ENCODE data around the gene SND1.

SND1 gene

DNA sequence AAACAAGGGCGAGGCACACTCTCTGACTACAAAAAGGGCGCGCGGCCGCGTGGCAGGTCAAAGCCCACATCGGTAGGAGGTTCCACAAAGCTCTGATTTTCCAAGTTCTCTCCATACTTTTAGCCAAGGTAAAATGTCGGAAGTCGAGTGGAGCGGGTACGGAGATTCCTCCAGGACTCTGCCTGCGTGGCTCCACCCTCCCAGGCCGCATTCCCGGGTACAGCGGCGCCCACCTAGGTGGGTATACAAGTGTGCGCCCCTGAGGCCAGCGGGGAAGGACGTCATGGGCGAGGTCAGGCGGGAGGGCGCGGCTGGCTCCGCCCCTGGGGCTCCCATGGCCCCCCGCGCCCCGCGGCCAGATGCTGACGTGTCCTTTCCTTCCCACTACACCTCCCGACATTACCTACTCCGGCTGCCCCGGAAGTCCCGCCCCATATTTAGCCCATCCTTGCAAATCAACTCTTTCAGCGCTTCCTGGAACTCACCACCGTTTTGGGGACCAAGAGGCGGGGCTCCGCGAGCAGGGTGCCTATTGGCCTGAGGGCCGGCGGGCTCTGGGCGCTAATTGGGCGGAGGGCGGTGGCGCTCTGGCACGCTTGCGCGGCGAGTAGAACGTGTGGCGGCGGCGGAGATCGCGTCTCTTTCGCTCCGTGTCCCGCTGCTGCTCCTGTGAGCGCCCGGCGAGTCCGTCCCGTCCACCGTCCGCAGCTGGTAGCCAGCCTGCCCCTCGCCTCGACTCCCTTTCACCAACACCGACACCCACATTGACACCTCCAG lies at the start of gene SND1:
Gene SND1 (plus strand): TSS at position 639 of the 777 bp plus-strand sequence. CDS start 180 bp downstream, outside the sequence.
- peak; percentile 97 for DNase-seq

DNA sequence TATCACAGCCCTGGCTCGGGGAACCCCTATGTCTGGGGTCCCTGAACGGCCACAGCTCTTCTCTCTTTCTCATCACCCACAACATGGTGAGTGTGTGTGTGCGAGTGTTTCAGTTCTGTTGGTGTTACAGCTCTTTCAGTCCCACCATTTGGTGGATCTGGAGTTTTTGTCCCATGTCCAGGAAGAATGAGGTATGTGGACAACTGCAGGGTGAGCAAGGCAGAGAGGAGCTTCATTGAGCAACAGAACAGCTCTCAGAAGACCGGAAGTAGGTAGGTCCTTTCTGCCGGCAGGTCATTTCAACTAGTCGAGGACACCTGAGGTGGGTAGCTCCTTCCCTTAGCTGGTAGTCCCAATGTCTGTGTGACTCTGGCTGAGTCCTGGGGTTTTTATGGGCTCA lies 43.5 kb upstream of the SND1 start:
- no peak for DNase-seq

DNA sequence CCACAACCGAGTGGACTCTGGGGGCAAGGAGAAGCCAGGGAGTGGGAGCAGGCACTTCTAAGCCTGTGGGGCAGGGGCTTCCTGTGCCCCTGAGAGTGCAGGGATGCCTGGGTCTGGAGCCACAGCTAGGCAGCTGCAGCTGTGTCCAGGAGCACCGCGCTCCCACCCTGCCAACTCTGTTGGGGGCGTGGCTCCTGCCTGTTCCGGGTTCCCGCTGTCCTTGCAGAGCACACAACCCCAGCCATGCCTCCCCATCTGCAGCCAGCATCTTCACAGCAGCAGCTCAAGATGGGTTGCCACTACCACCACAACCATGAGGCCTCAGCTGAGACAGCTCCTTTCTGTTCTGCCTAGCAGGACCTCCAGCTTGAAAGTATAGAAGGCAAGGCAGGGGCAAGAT lies 42.7 kb upstream of the SND1 start:
- DNase-seq: no peak

DNA sequence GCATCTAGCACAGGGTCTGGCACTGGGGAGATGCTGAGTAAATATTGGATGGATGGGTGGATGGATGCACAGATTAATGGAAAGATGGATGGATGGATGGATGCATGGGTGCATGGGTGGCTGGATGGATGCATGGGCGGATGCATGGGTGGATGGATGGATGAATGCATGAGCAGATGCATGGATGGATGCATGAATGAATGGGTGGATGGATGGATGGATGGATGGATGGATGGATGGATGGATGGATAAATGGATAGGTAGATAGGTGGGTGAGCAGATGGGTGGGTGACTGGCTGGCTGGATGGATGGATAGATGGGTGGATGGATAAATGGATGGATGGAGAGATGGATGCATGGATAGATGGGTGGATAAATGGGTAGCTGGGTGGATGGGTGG lies 39.7 kb upstream of the SND1 start:
- no peak for DNase-seq

DNA sequence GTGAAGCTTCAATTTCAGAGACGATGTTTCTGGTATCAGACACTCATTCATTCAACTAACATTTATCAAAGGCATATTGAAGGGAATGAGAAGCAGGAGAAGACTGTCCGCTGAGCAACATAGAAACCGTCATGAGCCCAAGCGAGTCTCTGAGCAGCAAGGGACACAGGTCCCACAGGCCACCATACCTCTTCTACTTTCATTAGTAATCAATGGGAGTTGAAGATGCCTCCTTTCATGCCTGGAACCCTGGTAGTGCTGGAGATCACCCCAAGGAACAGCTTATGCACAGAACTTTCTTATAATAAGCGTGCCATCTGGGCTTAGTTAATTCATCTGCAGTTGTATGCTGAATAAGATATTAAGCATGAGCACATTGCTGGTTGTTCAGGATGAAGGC lies 35.3 kb upstream of the SND1 start:
- DNase-seq: no peak

DNA sequence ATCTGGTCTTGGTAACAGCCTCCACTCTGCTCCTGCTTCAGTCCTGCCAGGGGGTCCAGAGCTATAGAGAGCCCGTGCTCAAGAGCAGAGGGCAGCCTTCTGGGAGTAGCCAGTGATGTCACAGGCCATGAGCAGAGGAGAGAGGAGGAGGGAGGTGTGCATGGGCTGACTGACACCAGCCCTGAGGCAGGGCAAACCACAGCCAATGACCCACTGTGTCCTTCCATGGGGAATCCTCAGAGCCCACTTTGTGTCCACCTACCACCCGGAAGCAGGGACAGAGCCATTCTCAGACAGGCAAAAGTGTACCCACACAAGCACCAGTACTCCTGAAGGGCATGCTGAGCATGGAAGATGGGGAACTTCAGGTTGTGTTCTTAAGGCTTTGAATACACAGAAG lies 34.0 kb upstream of the SND1 start, which contains the start of gene PAX4:
Gene PAX4 (minus strand): TSS at position 101 of the 400 bp plus-strand sequence. CDS start 2,214 bp downstream, outside the sequence.
- no peak for DNase-seq

DNA sequence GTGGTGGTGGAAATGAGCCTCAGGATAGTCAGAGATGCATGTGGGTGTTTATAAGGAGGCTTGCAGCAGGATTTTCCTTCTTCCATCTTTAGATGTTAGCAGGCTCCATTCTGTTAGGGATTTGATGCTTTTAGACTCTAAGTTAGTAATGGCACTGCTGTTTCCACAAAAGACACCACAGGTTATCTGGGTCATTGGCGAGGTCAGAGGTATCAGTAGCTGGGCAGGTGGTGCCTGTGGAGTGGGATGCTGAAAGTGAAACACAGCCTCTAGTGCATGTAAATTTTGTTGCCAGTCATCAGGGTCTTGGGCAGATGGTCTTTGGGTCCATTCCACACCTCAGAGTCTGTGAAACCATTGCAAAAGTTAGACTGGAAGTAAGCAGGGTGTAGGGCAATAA lies 33.2 kb upstream of the SND1 start:
- DNase-seq: no peak

DNA sequence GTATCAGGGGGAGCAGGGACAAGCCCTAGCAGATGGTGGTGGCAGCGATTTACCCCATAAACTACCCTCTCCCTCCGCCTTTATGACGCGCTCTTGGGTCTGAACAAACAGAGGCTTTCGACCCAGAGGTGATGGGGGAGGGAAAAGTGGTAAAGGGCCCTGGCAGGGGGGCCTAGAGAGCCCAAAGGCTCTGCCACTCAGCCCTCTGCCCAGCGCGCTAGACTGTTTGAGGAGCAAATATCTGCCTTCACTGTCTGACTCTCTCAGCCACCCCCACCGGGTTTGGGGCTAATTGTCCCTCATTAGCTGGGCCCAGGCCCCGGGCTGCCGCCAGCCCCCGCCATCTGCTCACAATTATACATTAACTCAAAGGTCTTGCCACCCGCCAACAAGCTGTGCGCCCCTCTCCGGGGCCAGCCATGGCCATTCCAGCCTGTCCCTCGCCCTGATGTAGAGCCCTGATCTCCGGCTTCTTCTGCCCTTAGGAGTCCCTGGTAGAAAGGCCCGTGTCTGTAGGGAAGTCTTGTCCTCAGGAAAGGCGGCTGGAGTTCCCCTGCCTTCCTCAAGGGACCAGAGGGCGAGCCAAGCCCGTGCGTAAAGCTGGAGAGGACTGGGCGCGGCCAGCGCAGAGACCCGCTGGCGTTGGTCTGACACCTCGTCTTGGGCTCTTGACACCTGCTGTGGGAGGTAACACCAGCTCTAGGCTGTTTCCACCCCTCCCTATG lies 32.2 kb upstream of the SND1 start:
- DNase-seq: no peak

DNA sequence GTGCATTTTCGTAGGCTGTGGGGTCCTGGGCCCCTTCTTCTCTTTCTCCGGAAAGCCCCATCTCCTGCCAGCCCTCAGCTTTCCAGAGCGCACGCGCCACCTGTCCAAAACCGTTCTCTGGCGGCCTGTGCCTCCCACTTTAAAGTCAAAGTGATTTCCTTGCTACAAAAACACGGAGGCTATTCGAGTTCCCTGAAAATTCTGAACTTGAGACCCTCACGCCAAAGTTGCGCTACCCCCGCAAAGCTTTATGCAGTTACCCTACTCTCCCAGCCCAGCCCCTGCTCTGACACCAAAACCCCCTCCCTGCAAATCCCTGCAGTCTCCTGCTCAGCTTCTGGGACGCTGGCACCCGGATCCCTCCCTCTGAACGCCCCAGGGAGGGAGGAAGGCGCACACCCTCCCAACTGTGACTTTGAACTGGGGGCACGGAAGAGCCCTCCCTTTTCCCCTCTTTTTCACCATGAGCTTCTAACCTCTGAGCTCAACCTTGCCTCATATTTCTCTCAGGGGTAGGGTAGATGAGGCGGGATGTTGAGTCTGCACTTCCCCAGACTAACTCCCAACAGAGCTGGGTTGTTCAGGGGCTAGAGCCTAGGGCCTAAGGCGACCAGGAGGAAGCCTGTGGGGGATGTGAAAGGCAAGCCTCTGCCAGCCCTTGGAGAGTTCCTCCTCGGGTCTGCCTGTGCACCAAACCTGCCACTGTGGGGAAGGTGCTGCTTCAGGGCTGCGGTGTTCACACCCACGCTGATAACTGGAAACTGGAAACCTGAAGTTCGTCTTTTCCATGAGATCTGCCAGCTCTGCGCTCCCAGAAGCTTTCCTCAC lies 31.4 kb upstream of the SND1 start:
- DNase-seq: no peak

DNA sequence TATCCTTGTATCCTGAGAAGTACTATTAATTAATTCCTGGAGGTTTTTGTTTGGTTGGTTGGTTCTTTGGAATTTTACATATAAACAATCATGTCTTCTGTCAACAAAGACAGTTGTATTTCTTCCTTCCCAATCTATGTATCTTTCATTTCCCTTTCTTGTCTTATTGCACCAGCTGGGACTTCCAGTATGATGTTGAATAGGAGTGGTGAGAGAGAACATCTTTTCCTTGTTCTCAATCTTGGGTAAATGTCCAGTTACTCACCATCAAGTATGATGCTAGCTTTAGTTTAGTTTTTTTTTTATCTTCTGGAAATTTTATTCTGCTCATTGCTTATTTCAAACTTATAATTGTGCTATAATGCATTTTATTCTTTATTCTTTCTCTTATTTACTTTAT lies 26.7 kb upstream of the SND1 start:
- DNase-seq: no peak

DNA sequence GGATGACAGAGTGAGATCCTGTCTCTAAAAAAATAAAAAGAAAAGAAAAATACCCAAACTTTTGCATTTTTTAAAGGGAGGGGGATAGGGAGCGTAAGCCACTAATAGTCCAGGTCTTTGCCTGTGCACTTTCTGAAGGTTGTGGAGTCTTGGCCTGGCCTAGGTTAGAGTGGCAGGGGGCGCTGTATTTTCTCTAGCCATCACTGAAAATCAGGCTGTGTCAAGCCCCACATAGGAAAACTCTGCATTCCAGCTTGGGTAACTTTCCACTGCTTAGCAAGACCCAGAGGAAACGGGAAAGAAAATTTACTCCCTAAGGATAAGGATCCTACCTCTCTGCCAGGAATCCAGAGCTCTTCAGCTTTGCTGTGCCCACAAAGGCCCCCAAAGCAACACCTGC lies 23.5 kb upstream of the SND1 start:
- no peak for DNase-seq

DNA sequence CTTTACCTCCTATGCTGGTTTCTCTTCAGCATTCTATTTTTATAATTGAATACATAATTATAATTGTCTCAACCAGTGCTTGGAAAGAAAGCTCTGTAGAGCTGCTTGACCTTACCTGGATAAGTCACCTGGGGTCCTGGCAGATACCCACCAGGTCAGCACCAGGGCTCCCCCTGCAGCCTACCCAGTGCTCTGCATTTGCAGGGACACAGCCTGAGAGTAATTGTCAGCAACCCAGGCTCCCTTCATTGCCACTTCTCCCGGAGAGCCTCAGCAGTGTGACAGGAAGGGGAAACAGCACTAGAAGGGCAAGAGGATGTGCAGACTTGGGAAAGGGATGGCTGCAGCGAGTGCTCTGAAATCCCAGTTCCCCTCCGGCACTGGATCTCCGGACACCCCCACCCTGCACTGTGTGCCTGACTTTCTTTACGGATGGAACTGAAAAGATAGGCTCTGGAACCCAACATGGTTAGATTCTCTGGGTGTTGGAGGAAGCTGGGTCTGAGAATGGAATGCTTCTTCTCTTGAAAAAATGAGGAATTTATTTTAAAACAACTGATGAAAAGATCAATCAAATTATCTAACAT lies 22.6 kb upstream of the SND1 start:
- DNase-seq: no peak

DNA sequence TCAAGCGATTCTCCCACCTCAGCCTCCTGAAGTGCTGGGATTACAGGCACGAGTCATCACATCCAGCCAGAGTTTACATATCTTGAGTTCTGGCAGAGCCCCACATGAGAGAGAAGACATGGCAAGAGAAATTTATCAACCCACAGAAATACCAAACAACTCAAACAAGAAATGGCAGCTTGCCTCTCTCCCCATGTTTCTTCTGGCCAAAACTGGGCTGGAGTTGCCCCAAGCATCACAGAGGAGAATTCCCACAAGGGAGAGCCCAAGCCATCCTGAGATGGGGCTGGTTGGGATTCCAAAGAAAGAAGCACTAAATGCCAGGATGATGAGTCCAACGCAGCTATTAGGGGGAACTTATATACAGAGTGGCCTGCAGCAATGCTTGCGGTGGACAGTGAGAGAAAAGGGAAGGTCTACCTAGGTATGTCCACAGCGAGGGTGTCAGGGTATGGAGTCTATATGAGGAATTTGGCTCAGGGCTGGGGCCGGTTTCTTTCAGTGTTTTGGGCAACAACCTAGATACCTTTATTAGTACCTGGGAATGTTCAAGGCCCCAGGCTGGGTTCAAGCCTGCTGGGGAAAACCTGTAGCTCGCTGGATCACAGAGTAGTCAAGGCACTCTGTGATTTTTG lies 19.6 kb upstream of the SND1 start:
- DNase-seq: no peak

DNA sequence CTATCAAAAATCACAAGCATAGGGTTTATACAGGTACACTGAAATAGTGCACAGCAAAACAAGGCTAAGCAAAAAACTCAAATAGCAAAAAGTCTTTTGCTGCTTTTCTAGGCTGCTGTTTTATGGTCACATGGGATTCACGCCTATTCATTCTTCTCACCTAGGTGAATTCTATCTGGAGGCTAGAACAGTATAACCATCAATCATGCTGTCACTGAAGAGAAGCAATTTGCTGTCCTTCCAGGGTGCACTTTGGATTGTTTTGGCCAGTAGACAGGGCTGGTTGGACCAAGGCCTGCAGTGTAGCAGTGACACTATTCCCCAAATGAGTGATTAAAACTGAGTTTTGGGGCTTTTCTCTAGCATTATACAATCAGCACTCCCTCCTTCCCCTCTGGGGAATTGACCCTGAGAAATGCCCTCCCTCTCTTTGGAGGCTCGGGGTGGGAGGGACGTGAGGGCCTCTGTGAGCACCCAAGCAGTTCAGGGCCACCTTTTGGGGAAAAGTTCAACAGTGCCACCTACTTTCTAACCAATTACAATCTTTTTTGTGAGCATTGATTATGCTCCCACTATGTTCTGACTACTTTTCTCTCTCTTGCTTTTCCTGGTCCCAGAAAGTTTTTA lies 16.2 kb upstream of the SND1 start:
- no peak for DNase-seq

DNA sequence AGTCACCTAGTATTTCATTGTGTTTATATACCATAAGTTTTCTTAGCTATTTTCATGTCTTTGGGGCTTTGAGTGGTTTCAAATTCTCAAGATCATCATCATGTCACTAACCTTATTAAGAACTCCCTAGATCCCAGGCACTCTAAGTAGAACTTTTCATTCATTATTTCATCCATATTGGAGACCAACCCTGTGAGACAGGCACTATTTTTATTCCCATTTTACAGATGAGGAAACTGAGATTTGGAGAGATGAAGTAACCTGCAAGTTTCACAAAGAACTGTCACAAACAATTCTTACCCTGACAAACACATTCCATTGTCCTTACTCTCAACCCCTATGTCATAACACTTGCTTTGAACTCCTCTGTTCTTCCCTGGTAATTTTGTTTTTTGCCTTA lies 13.8 kb upstream of the SND1 start:
- no peak for DNase-seq

DNA sequence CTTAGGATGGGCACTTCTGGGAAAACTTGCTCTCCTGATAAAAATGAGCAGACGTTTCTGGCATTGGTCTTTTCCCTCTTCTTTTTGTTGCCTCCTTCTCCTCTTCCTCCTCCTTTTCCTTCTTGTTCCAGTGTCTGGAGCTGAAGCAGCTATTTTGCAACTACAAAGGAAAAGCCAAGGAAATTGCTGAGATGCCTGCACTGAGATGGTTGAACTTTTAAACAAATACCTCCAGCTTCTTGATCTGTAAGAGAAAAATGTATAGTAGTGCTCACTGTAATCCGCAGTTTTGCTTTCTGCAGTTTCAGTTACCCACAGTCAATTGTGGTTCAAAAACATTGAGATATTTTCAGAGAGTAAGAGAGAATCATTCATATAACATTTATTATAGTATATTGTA lies 7.5 kb upstream of the SND1 start:
- no peak for DNase-seq

DNA sequence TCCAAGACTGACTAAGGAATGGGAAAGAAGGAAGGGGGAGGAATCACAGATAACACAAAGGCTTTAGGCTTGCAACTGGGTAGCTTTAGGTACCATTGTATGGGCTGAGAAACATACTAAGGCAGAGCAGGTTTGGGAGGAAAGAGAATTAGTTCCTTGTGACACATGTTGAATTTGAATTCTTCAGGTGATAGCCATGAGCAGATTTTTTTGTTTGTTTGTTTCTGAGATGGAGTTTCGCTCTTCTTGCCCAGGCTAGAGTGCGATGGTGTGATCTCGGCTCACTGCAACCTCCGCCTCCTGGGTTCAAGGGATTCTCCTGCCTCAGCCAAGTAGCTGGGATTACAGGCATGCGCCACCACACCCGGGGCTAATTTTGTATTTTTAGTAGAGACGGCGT lies 4.4 kb upstream of the SND1 start:
- no peak for DNase-seq

DNA sequence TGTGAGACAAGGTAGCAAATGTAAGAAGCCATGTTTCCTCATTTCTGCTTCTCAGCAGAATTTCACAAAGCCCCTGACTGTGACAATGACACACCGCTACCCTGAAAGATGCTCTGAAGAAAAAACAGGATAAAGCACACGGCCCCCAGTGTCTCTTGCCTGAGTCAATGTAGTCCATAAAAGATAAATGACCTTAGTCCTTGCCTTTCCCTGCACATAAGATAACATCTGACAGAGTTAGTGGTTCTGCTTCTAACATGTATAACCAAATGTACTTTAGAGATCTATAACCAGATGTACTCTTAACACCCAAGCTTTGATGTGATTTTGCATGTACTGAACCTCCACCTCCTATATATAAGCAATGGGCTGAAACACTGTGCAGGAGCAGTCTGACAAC lies 3.0 kb upstream of the SND1 start:
- no peak for DNase-seq

DNA sequence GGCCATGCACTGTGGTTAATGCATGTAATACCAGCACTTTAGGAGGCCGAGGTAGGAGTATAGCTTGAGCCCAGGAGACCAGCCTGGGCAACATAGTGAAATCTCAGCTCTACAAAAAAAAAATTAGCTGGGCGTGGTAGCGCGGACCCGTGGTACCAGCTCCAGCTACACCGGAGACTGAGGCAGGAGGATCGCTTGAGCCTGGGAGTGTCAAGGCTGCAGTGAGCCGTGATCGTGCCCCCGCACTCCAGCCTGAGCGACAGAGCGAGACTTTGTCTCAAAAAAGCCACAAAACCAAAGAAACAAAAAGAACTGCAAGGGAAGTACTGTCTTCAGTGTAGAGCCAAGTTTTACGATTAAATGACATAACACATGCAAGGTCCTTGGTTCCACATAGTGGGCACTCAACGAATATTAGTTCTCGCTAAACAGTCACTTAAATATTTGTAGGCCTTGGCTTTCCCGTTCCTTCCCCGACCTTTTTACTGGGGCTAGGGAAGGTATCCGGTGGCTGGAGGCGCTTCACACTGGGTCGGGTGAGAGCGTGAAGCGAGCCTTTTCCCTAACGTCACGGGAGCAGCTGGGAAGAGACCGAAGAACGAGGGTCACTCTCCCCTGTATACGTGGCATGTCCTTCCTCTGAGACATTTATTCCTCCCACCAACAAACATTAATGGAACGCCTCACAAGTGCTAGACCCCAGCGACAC lies 993 bp upstream of the SND1 start:
- peak; percentile 39 for DNase-seq

DNA sequence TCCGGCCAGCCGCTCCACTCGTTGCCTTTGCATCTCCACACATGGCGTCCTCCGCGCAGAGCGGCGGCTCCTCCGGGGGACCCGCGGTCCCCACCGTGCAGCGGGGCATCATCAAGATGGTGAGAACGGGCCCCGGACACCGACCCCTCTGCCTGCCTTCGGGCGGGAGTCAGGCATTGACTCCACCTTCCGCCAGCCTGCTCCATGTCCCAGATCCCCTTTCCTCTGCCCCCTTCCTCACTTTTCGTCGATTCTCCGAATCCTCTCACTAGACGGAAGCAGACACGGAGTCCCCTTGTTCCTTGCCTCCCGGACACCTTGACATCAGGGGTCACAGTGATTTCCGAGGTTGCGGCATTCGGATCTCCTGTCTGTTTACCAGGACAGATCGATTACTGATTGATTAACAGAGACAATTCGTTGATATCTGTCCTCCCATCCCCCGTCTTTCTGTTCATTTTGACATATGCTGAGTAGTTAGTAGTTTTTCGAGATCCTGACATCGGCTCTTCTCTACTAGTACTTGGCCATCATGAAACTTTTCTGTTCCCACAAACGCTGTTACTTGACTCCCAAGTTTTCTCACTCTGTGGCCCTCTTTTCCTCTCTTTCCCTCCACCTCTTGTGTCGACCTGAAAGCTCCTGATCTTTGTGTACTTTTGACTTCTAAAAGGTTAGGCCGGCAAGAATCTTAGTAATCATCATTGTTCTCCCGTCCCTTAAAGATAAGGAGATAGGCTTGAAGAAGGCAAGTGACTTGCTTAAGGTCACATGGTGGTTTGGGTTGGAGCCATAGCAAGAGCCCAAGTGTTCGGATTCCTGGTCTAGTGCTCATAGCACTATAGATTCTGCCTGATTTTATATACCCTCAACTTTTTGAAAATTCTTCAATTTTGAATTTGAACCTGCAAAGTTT lies 597 bp downstream of the SND1 start:
- DNase-seq: no peak

Data from NCI-H2029 treated with DMSO at 0.1 percent for 48 hours (cell line).